ENCODE data around the gene OBP2B.
"Not testable (repeated sequence)": the region's sequence is repeated elsewhere in the genome, so short reads cannot be mapped to it uniquely, and the experiment has no call there.

Gene OBP2B

DNA sequence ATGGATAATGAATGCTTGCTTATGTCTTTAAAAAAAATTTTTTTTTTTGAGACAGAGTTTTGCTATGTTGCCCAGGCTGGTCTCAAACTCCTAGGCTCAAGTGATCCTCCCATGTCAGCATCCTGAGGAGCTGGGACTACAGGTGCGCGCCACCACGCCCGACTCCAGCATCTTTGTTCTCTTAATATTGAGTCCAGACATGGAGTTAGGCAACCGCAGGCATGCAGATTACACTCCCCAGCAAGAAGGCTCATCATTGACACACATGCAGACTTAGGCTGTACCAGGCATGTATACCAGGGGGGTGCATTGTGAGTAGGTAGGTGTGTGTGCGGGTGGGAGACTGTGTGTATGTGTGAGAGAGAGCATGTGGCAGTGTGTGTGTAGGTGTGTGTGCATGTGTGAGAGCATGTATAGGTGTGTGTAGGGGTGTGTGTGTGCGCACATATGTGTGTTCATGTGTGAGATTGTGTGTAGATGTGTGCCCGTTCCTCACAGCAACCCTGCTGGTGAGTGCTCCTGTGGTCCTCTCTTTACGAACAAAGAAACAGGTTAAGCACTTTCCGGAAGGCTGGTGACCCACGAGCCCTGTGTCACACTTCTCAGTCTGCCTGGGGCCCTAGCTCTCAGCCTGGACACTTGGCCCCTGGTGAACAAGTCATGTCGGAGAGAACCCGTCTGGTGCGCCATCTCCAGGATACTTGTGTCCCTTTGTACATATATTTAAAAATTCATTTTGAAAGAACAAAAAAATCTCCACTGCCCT lies 6.2 kb downstream of the OBP2B start:
- in situ Hi-C loops (cut with MboI; ENCODE audit: low sequenced_read_pairs): no loop called here

DNA sequence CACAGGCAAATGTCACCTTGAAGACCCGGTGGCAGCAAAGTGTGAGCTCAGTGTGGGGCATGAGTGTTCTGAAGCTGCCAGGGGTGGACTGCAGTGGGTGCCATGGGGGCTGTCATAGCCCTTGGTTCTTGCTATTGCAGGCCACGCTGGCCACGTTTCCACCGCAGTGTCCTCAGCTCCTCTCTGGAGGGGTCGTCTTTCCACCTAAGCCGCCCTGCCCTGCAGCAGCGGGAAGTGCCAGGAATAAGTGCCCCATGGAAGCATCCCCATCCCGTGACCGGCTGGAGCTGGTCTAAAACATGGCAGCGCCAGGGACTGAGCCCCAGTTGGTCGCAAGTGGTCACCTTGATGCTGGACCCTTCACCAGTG lies 6.9 kb downstream of the OBP2B start:
- in situ Hi-C loops (cut with MboI; ENCODE audit: low sequenced_read_pairs): no loop called here

DNA sequence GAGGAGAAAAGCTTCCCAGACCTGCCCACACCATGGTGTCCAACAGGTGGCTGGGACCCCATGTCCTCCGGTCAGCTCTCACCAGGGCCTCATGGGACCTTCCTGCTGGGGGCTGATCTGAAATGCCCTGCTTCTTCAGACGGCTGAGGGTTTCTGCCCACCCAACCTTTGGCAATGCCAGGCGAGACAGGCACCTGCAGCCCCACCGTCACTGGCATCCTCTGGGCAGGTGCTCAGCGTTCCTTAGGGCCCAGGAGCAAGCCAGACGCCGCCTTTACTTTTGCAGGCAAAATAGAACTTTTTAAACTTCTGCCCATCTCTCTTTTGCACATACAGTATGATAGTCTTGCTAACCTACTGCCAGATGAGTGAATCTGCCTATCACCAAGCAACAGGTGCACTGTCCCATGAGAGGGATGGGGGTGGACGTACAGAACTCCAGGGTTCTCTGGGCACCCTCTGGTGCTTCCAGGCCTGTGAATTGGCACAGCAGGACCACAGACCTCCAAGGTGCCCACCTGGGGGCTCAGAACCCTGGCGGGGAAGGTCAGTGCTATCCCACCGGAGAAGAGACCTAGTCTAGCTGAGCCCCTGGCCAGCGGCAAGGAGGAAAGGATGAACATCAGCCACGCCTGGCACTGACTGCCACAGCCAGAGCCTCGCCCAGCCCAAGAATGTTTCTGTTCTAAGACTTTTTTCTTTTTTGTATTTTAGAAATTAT lies 7.5 kb downstream of the OBP2B start:
- in situ Hi-C loops (cut with MboI; ENCODE audit: low sequenced_read_pairs): no loop called here

DNA sequence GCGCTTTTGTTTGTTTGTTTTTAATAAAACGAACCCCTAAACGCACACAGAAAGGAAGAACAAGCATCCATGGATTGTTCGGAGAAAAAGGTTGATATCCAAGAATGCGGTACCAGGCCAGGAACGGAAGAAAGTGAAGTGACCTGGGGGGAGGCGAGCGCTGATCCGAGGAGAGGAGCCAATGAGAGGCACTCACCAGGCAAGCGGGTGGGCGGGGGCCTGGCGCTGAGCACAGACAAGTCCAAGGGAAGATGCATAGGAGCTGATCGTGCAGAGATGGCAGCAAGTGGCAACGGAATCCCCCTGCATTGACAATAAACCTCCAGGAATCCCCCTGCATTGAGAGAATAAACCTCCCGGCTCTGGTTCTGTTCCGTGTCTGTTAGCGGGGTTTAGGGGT lies 8.4 kb downstream of the OBP2B start:
- in situ Hi-C loops (cut with MboI; ENCODE audit: low sequenced_read_pairs): no loop called here

DNA sequence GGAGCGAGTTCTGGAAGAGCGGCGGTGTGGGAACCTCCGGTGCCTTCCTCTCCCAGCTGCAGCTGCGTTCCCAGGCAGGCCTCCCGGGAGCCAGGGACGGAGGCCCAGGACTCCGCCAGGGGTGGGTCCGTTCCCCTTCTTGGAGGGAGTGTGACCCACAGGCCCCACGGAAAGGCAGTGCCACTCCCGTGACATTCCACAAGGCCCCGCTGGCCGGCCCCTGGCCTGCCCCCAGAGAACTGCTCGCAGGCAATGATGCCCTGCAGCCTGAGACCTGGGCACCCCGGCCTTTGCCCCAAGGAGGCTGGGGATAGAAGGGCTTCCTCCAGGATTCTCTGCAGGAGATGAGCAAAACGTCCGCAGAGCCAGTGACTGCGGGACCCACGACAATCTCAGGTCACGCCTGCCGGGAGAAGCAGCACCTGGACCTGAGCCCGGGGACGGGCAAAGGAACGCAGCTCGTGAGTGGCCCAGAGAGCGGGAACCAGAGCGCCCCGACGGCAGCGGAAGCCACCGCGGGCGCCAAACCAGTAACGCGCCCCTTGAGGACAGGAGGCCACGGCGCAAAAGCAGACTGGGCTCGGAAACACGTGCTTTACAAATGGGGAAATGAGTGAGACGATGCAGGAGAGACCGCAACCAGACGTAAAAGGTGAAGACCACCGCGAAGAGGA lies 9.3 kb downstream of the OBP2B start:
- in situ Hi-C loops (cut with MboI; ENCODE audit: low sequenced_read_pairs): no loop called here

DNA sequence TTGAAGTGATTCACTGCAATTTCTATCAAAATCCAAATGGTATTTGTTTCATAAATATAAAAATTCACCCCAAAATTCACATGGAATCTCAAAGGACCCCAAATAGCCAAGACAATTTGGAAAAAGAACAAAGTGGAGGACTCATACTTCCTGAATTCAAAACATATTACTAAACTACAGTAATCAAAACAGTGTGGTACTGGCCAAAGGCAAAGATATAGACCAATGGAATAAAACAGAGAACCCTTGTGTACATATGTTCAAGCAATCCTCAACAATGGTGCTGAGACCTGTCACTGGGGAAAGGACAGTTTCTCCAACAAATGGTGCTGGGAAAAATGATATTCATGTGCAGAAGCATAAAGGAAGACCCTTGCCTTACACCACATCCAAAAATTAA lies 14.0 kb downstream of the OBP2B start:
- in situ Hi-C loops (cut with MboI; ENCODE audit: low sequenced_read_pairs): no loop called here

DNA sequence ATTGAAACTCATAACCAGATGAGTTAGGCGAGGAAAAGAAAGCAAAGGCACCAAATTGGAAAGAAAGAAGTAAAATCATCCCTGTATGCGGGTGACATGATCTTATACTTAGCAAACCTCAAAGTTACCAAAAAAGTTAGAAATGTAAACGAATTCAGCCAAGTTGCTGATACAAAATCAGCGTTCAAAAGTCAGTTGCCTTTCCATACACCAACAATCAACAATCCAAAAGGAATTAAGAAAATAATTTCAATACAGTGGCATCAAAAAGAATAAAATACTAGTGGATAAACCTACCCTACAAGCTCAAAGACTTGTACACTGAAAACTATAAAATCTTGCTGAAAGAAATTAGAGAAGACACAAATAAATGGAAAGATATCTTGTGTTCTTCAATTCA lies 14.5 kb downstream of the OBP2B start:
- in situ Hi-C loops (cut with MboI; ENCODE audit: low sequenced_read_pairs): no loop called here

DNA sequence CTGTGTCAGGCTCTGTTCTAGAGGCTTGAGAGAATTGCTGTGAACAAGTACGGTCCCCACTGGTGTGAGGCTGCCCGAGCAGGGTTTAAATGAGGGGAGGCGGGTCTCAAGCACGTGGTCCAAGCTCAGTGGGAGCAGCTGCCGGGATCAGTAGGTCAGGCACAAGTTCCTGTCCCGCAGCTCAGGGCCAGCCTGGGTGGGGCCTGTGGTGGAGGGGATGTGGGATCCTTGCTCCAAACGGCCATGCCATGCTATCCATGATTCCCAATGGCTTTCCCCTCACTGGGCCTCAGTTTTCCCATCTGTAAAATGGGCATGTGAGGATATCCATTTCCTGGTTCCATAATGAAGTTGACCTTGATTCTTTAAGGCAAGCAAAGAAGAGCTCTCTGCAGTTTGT lies 17.1 kb downstream of the OBP2B start:
- in situ Hi-C loops (cut with MboI; ENCODE audit: low sequenced_read_pairs): no loop called here

DNA sequence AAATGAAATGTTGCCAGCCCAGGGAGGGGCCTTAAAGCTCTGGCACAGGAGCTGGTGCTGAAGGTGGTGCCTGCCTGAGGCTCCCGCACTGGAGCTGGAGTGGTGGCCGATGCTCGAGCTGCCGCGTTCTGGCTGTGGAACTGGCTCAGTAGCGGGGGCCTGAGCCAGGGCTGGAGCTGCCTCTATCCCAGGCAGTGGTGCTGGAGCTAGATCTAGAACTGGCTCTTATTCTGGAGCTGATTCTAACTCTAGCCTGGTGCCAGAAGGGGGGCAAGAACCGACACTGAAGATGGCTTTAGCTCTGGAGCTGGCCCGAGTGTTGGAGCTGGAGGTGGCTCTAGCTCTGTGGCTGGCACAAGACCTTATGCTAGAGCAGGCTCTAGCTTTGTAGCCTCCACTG lies 19.2 kb downstream of the OBP2B start:
- in situ Hi-C loops (cut with MboI; ENCODE audit: low sequenced_read_pairs): no loop called here

DNA sequence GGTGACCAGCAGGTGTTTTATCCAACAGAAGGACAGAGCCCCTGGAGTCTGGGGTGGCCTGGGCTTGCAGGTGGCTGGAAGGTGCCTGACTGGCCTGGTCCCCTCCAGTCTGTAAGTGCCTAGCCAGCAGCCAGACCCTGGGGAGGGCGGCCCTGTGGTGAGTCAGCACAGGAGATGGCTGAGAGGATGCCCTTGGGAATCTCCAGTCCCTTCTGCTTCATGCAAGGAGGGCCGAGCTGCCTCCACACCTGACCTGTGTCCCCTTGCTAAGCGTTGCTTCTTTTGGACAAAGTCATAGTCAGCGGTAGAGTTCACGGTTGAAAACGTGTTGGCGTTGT lies 20.2 kb downstream of the OBP2B start:
- in situ Hi-C loops (cut with MboI; ENCODE audit: low sequenced_read_pairs): no loop called here

DNA sequence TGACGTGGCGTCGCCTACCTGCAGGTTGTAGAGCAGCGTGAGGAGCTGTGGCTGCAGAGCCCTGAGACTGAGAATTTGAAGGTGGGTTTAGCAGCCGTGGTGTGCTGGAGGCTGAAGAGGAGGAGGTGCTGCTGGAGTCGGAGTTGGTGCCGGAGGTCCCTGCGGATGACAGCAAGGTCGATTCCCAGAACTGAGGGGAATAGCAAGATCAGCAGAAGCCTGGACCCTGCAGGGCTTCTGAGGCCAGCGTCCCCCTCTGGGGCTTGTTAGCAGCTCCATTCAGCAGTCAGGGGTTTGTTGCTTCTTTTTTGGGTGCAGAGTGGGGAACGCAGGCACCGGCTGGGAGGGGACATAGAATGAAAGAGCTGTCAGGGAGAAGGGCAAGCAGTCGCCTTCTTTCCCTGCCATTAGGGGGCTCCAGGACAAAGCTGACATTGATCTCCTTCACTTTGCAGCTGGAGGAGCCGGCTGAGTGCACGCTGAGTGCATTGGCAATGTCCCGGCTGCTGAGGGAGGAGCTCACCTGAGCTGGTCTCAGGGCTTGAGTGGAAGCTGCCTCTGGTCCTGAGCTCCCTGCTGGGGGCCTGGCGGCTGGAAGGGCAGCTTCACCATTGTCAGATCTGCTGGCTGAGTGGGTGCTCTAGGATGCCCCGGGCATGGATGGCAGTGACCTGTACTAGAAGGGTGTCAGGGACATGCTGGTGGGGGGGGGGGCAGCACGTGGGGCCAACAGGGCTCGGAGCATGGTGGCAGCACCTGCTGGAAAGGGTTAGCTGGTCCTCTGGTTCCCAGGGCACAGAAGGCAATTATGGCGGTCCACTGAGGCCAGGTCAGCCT lies 20.8 kb downstream of the OBP2B start:
- in situ Hi-C loops (cut with MboI; ENCODE audit: low sequenced_read_pairs): no loop called here

DNA sequence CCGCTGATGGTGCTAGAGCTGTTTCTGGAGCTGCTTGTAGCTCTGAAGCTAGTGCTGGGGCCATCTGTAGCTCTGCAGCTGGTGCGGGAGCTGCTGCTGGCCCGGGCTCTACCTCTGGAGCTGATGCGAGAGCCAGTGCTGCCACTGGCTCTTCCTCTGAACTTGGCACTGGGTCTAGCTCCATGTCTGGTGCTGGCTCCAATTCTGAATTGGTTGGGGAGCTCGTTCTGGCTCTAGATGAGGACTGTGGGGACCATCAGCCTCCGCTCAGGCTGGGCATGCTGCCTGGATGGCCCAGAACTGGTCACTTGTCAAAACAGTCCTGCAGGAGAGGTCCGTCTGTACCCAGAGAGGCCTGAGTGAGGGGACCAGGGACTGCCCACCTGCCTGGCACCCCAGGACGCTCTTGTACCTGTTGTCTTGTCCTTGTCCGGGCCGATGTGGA lies 21.5 kb downstream of the OBP2B start:
- in situ Hi-C loops (cut with MboI; ENCODE audit: low sequenced_read_pairs): no loop called here

DNA sequence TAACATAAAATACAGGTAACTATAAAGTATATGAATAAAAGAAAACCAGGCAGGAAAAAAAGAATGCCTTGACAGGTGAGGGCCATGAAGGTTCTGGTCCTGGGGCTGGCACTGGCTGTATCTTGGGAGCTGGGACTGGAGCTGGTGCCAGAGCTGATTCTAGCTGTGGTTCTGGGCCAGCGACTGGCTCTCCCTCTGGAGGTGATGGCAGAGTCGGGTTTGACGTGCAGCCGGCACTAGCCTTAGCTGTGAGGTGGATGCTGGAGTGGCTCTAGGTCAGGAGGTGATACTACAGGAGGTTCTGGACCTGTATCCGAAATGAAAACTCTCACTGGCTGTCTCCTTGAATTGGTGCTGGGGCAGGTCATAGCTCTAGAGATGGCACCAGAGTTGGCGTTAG lies 22.3 kb downstream of the OBP2B start:
- in situ Hi-C loops (cut with MboI; ENCODE audit: low sequenced_read_pairs): no loop called here

DNA sequence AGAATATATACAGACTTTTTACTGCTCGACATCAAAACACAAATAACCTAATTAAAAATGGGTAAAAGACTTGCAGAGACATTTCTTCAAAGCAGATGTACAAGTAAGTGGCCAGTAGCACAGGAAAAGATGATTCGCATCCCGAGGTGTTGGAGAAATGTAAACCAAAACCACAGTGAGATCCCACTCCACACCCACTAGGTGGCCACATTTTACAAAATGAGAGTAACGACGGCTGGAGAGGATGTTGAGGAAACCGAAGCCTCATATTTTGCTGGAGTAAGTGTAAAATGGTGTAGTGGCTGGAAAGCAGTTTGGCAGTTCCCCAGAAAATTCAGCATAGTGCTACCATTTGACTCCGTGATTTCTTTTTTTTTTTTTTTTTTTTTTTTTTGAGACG lies 24.1 kb downstream of the OBP2B start:
- in situ Hi-C loops (cut with MboI; ENCODE audit: low sequenced_read_pairs): no loop called here

DNA sequence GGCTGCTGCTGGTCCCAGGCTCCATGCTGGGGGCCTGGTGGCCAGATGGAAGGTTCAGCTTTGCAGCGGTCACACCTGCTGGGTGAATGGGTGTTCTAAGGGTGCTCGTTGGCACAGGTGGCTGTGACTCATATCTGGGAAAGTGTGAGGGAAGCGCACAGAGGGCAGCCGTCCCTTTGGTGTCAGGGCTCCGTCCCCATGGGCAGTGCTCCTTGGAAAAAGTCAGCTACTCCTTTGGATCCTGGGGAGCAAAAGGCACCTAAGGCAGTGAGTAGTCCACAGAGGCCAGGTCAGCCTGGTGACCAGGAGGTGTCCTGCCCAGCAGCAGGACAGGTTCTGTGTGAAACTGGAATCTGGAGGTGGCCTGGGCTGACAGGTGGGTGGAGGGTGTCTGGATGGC lies 26.9 kb downstream of the OBP2B start:
- in situ Hi-C loops (cut with MboI; ENCODE audit: low sequenced_read_pairs): no loop called here

DNA sequence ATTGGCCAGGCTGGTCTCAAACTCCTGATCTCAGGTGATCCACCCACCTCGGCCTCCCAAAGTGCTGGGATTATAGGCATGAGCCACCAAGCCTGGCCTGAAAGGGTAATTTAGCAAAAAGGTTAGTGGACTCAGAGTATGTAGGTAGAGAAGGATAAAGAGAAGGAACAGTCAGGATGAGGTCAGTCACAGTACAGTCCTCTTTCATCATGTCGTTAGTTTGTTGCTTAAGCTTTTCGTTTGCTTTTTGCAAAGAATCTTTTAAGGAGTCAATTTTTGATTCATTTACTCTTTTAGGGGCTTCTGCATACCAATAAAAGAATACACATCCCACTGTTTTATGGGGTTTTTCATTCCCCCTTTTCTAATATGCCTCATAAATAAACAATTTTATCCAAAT lies 27.5 kb downstream of the OBP2B start:
- in situ Hi-C loops (cut with MboI; ENCODE audit: low sequenced_read_pairs): no loop called here

DNA sequence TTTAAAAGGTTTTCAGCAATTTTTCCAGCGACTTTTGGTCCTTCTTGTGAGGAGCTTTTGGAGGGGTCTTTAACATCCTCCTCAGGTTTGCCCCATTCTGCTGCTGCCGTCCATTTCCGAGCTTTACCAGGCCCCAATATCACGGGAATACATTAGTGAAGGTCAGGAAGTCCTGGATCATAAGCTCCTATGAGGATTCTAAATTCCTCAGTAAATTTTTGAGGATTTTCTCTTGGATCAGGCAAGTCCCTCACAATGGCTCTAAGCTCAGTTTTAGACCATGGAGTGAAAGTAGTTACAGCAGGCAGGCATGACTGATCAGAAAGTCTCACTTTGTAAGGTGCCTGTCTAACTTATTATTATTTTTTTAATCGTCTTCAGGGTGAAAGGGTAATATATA lies 28.1 kb downstream of the OBP2B start:
- in situ Hi-C loops (cut with MboI; ENCODE audit: low sequenced_read_pairs): no loop called here

DNA sequence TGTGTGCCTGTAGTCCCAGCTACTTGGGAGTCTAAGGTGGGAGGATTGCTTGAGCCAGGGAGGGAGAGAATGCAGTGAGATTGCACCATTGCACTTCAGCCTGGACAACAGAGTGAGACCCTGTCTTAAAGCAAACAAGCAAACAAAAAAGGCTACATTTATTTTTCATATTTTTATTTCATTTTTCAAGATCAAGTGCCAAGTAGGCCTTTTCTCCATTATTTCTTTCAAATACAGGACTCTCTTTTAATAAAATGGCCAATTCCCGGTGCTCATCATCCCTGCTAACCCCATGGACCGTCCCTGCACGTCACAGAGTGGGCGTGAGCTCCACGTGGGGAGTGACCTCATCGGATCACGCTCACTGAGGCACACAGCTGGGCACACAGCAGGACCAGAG lies 36.0 kb downstream of the OBP2B start:
- in situ Hi-C loops (cut with MboI; ENCODE audit: low sequenced_read_pairs): no loop called here

DNA sequence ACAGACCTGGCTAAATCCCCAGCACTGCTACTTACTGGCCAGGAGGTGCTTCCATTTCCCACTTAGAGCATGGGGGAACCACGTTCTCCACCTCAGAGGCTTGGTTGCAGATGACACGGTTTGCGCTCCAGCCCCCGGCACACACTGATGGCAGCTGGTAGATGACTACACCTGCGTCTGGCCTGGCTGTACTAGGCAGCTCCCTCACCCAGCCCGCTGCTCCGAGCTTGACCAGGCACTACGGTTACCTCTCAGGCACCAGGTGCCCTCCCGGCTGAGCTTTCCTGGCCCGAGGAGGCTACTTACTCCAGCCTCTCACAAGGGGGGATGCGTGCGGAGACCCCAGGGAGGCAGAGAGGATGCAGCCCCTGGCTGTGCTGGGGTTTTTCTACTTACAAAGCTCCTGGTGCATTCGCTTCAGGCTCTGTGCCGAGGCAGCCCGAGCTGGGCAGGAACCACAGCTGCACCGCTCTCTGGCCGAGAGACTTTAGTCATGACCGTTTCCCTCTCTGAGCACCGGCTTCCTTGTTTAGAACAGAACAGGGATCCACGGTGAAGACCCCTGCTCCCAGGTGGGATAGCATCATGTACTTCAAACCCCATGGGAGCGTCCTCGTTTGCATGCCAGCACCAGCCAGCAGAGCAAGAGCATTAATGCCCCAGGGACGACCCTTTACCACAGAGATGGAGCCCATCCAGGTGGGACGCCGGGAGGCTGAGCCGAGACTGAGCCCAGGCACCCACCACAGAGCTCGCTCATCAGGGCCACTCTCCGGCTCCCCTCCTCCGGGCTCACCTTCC lies 37.7 kb downstream of the OBP2B start:
- in situ Hi-C loops (cut with MboI; ENCODE audit: low sequenced_read_pairs): no loop called here

DNA sequence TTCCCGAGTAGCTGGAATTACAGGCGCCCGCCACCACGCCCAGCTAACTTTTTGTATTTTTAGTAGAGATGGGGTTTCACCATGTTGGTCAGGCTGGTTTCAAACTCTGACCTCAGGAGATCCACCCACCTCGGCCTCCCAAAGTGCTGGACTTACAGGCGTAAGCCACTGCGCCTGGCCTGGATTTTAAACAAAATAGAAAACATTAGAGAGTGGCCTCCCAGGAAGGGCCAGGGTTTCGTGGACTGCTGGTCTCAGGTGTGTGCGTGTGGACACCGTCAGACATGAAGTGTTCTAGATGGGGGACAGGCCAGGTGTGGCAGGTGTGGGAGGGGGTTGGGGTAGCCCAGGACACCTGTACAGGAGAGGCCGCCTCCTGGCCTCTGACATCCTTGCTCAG lies 38.3 kb downstream of the OBP2B start:
- in situ Hi-C loops (cut with MboI; ENCODE audit: low sequenced_read_pairs): no loop called here

DNA sequence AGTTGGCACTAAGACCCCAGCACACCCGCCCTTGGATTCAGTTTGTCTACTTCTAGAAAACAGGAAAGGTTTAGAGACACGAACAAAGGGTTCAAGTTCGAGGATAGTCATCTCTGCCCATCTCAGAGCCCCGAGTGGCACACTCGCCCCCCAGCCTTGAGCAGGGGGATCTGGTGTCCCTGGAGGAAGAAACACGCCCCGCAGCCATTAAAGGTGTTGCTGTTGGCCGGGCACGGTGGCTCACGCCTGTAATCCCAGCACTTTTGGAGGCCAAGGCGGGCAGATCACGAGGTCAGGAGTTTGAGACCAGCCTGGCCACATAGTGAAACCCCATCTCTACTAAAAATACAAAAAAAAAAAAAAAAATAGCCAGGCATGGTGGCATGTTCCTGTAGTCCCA lies 39.4 kb downstream of the OBP2B start:
- in situ Hi-C loops (cut with MboI; ENCODE audit: low sequenced_read_pairs): not testable (repeated sequence)

Measured in hTERT RPE-1 (cell line).